HG03103 (cell line): ENCODE measurements around the gene SPATA13.
"Not testable (repeated sequence)": the region's sequence is repeated elsewhere in the genome, so short reads cannot be mapped to it uniquely, and the experiment has no call there.

Experiments used
- ATAC-seq: cut with Tn5 transposase; IDR thresholded peaks from one replicate; pipeline ENCODE4 v1.9.1; 2021; ENCODE audit warnings: low read depth; ENCODE audit not compliant: unreplicated experiment

The SPATA13 gene

GRCh38 chr13:24301434-24301833, 140.9 kb downstream of the SPATA13 start:
- no peak for ATAC-seq

- no peak for ATAC-seq
Measured at GRCh38 chr13:24301911-24302310, 141.4 kb downstream of the SPATA13 start.

DNA sequence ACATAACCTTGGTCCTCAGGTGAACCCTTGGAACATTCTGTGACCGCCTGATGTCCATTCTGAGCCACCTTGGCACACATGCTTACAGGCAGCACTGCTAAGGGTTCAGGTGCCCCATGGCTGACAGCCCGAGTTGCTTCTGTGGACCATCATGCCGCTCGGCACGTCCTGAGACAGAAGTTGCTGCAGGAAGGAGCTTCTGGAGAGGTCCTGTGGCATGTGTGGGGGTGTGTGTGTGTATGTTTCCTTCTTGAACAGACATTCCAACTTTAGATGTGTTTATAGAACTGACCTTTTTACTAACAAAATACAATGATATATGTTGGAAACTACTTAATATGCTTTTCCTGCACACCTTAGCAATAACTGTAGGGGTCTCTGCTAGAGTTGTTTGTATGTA, 144.1 kb downstream of the SPATA13 start:
- ATAC-seq, result no peak

DNA sequence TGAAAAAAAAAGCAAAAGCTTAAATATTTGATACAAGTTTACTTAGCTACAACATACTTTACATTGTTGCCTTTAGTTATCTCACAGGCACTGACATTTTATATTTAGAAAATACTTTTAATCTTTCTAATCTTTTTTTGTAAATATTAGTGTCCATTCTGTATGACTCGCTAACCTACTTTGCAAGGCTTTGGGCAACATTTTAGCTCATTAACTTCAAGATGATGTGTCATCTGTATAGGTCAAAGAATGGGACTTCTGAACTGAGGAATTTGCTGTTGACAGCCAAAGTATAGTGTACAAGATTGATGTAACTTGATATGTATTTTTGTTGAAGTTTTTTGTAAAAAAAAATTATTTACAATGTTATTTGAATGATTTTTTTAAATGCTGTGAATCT, 146.1 kb downstream of the SPATA13 start:
- ATAC-seq, result no peak

GRCh38 chr13:24307211-24308067, 146.9 kb downstream of the SPATA13 start:
- no peak for ATAC-seq

DNA sequence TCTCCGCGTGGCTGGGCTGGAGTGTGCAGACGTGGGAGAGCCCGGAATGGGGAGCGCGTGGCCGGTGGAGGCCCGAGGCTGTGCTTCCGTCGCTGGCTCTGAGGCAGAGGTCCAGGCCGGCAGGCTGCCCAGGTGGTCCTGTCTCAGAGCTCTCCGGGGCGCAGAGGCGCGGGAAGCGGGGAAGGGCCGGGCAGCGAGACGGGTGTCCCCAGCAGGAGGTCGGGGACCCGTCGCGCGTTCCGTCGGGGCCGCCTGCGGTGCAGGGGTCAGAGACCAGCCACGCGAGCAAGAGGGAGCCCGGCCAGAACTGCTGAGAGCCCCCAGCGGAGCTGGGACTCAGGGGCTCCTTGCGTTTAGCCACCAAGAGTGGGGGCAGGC, 147.5 kb downstream of the SPATA13 start:
- ATAC-seq, result no peak

DNA sequence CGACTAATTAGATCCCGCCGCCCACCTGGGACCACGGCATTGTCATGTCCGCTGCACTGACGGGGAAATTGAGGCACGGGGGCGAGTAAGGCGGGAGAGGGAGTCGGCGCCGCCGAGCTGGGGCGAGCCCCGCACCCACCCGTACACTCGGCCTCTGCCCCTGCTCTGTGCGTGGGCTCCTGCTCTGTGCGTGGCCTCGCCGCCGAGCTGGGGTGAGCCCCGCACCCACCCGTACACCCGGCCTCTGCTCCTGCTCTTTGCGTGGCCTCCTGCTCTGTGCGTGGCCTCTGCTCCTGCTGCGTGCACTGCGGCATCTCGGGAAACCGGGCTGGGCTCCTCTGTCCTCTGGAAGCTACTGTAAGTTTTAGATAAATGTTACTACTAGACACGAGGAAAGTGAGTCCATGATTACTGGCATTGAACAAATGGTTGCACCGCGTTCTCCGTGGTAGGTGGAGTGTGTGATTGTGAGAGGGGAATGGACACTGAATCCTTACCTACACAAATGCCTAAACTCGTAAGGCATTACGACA, 148.0 kb downstream of the SPATA13 start:
- ATAC-seq, result no peak

- ATAC-seq, result not testable (repeated sequence)
Measured at GRCh38 chr13:24309300-24309699, 148.8 kb downstream of the SPATA13 start, which contains the start of gene C1QTNF9. Gene C1QTNF9 (plus strand): TSS chr13:24309580. CDS start chr13:24316004, 6,424 bp downstream.

DNA sequence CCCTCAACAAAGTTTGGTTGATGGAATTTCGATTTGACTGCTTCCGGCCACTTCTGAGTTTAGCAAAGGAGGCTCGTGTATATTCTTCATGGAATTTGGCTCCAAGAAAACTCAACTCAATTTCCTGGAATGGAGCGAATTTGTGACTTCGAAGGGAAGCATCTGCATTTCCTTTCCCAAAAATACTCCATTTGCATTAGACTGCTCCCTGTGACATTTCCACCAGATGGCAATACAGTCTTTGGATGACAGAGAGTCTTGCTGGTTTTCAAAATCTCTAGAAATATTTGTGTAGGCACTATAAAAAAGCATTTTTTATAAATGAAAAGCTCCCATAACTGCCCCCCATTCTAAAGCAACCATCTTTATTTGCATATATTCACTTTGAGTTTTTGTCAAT, 152.9 kb downstream of the SPATA13 start:
- ATAC-seq, result no peak

DNA sequence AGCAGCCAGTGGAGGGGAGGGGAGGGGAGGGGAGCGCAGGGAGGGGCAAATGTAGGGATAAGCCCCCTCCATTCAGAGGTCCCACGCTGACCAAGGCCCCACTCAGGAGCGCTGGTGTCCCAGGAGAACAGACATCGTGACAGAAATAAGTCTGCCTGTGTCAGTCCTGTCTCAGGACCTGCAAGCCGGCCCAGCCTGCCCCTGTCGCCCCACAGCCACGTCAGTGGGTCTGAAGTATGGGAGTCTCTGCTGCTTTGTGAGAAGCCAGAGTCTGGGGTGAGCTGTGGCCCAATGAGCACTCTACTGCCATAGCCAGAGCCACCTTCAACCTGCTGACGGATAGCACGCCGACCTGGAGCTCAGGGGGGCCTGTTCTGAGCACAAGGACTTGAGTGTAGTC, 157.3 kb downstream of the SPATA13 start:
- not testable (repeated sequence) for ATAC-seq

DNA sequence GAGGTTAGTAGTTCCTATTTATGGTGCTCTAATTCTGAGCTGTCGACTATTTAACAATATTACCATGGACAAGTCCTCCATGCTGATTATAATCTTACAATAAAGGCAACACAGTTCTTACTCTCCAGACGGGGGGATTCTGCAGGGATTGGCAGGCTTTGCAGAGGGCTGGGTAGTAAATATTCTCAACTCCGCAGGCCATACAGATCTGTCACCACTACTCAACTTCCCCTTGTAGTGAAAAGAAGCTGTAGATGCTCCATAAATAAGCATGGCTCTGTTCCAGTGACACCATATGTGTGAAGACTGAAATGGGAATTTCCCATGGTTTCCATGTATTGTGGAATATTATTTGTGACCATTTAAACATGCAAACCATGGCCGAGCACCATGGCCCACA, 158.4 kb downstream of the SPATA13 start:
- ATAC-seq, result not testable (repeated sequence)

GRCh38 chr13:24319641-24320040, 159.1 kb downstream of the SPATA13 start:
- not testable (repeated sequence) for ATAC-seq

- ATAC-seq, result not testable (repeated sequence)
Measured at GRCh38 chr13:24321416-24321815, 160.9 kb downstream of the SPATA13 start.

GRCh38 chr13:24322470-24322869, 161.9 kb downstream of the SPATA13 start:
- ATAC-seq, result not testable (repeated sequence)

DNA sequence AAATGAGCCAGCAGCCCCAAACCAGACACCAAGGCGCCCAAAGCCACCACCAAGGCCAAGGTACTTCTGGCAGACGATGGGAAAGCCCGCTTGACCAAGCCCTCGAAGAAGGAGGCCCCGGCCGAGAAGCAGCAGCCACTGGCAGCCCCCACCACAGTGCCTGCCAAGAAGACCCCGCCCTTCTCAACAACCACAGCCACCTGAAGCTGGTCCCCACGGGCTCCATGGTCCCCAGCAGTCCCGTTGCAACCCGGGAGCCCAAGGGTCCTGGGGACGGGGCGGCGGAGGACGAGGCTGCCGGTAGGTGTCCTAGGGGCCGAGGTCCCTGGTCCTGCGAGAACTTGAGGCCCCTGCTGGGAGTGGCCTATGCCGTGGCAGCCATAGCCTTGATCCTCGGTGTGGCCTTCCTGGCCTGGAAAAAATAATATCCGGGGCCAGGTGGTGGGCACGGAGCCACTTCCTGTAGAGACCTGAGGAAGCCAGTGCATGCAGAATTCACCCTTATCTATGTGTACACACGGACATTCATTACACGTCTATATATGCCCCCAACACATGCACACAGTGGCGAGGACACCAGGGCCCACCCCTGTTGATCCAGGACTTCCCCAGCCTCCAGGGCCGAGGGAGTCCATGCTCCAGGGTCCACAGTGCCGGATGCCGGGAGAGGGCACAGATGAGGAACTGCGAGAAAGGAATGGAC, 162.7 kb downstream of the SPATA13 start:
- no peak for ATAC-seq

- ATAC-seq, result no peak
Measured at GRCh38 chr13:24323739-24324075, 163.2 kb downstream of the SPATA13 start.

DNA sequence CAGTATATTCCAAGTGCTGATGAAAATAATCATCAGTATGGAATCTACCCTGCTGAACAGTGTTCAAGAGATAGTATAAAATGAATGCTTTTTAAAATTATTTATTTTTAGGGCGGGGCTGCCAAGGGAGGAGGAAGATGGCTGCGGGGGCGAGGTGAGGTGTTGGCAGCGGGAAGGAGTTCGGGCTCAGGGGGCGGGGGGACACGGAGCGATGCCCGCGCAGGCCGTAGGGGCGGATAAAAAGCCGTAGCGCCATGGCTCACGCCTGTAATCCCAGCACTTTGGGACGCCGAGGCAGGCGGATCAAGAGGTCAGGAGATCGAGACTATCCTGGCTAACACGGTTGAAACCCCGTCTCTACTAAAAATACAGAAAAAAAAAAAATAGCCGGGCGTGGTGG, 167.1 kb downstream of the SPATA13 start:
- ATAC-seq, result not testable (repeated sequence)

DNA sequence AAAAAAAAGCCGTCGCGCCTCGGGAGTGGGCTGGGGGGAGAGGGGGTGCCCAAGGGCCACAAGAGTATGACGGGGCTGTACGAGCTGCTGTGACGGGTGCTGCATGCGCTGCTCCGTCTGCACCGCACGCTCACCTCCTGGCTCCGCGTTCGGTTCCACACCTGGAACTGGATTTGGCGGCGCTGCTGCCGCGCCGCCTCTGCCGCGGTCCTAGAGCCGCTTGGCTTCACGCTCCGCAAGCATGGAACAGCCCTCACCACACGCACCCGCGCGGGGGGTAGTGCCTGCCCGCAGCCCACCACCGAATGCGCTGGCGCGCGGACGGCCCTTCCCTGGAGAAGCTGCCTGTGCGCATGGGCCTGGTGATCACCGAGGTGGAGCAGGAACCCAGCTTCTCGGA, 167.6 kb downstream of the SPATA13 start:
- ATAC-seq, result no peak

- no peak for ATAC-seq
Measured at GRCh38 chr13:24338721-24339120, 178.2 kb downstream of the SPATA13 start.

- no peak for ATAC-seq
Measured at GRCh38 chr13:24339937-24340607, 179.6 kb downstream of the SPATA13 start.

- ATAC-seq, result no peak
Measured at GRCh38 chr13:24340608-24340955, 180.1 kb downstream of the SPATA13 start.
